ENCODE data around the gene KSR2.

KSR2 gene

GRCh38 chr12:117530796-117531195, 438.0 kb downstream of the KSR2 start:
- in situ Hi-C loops (cut with MboI; ENCODE audit: low sequenced_read_pairs, unreplicated experiment) = no loop called here
- no peak for TF ChIP-seq CTCF (IDR thresholded peaks at IDR 0.05; ENCODE audit: borderline replicate concordance, control extremely low read depth, extremely low read depth, insufficient read depth, missing control alignments)
- DNase-seq (ENCODE audit: low spot score) = no peak

- in situ Hi-C loops (cut with MboI; ENCODE audit: low sequenced_read_pairs, unreplicated experiment) = no loop called here
- no peak for DNase-seq (ENCODE audit: low spot score)
- no peak for TF ChIP-seq CTCF (IDR thresholded peaks at IDR 0.05; ENCODE audit: borderline replicate concordance, control extremely low read depth, extremely low read depth, insufficient read depth, missing control alignments)
These were observed 440.3 kb downstream of the KSR2 start for GRCh38 chr12:117528538-117528937.

- TF ChIP-seq CTCF (IDR thresholded peaks at IDR 0.05; ENCODE audit: borderline replicate concordance, control extremely low read depth, extremely low read depth, insufficient read depth, missing control alignments) = no peak
- DNase-seq (ENCODE audit: low spot score) = no peak
- in situ Hi-C loops (cut with MboI; ENCODE audit: low sequenced_read_pairs, unreplicated experiment) = no loop called here
These were observed 441.3 kb downstream of the KSR2 start for GRCh38 chr12:117527479-117527855.

GRCh38 chr12:117526757-117527478, 441.9 kb downstream of the KSR2 start:
- no peak for TF ChIP-seq CTCF (IDR thresholded peaks at IDR 0.05; ENCODE audit: borderline replicate concordance, control extremely low read depth, extremely low read depth, insufficient read depth, missing control alignments)
- no peak for DNase-seq (ENCODE audit: low spot score)
- in situ Hi-C loops (cut with MboI; ENCODE audit: low sequenced_read_pairs, unreplicated experiment) = no loop called here

- in situ Hi-C loops (cut with MboI; ENCODE audit: low sequenced_read_pairs, unreplicated experiment) = no loop called here
- TF ChIP-seq CTCF (IDR thresholded peaks at IDR 0.05; ENCODE audit: borderline replicate concordance, control extremely low read depth, extremely low read depth, insufficient read depth, missing control alignments) = no peak
- no peak for DNase-seq (ENCODE audit: low spot score)
These were observed 443.0 kb downstream of the KSR2 start for GRCh38 chr12:117525766-117526165.

GRCh38 chr12:117524806-117525205, 444.0 kb downstream of the KSR2 start:
- no peak for DNase-seq (ENCODE audit: low spot score)
- in situ Hi-C loops (cut with MboI; ENCODE audit: low sequenced_read_pairs, unreplicated experiment) = no loop called here
- TF ChIP-seq CTCF (IDR thresholded peaks at IDR 0.05; ENCODE audit: borderline replicate concordance, control extremely low read depth, extremely low read depth, insufficient read depth, missing control alignments) = no peak
